Activated naive CD4-positive, alpha-beta T cell treated with anti-CD3 and anti-CD28 coated beads, Interleukin-2, amount 10 ng/mL, durations not matched to agents 7 days and 5 days (primary cell): ENCODE data around the gene ZNF827.
A peak's percentile ranks its signal among the peaks of the same experiment; 100 is the strongest.

ENCODE experiments used
- CTCF ChIA-PET: fragments of 350-600 bp; sonication (Branson Sonifier 250); formaldehyde crosslinking; loops from one replicate; lab custom pipeline; 2021; ENCODE audit warnings: antibody characterized with exemption; lab: Charles Lee
- DNase-seq: peaks from one replicate; pipeline ENCODE4 v3.0.0-alpha.2; 2020
- H3K27ac Mint-ChIP-seq: one replicate; pipeline ENCODE4 v1.8.0; 2021; ENCODE audit warnings: mild to moderate bottlenecking, moderate library complexity, mixed read lengths
- H3K27me3 Mint-ChIP-seq: one replicate; pipeline ENCODE4 v1.8.0; 2021; ENCODE audit warnings: mild to moderate bottlenecking, mixed read lengths
- H3K36me3 Mint-ChIP-seq: one replicate; pipeline ENCODE4 v1.8.0; 2021; ENCODE audit warnings: mixed read lengths
- H3K4me1 Mint-ChIP-seq: one replicate; pipeline ENCODE4 v1.8.0; 2021; ENCODE audit warnings: mixed read lengths
- H3K4me3 Mint-ChIP-seq: one replicate; pipeline ENCODE4 v1.8.0; 2021; ENCODE audit warnings: mild to moderate bottlenecking, moderate library complexity, mixed read lengths
- H3K9me3 Mint-ChIP-seq: one replicate; pipeline ENCODE4 v1.8.0; 2021; ENCODE audit warnings: mixed read lengths

The ZNF827 gene

GRCh38 chr4:145734031-145734430 lies 204.6 kb downstream of the ZNF827 start:
- peaks cover 44% of the 10 kb centered on the region for H3K27me3 Mint-ChIP-seq
- peak overlapping the region; percentile 70 for H3K4me3 Mint-ChIP-seq
- no peaks in the 10 kb centered on the region for H3K9me3 Mint-ChIP-seq
- CTCF ChIA-PET: interaction anchor here (1.3 kb wide), 1 partner anchor 117 kb away, joined by 4 read pairs; no protein-coding TSS in a partner anchor
- DNase-seq: no peak
- H3K27ac Mint-ChIP-seq: no peak overlapping the region
- H3K4me1 Mint-ChIP-seq: peaks cover 12% of the 10 kb centered on the region
- H3K36me3 Mint-ChIP-seq: no peaks in the 10 kb centered on the region

- Mint-ChIP-seq H3K27ac (no peak overlapping the region), H3K27me3 (peaks cover 47% of the 10 kb centered on the region), H3K4me1 (peaks cover 12% of the 10 kb centered on the region), H3K4me3 (peak overlapping the region; percentile 70), H3K9me3 (no peaks in the 10 kb centered on the region), H3K36me3 (no peaks in the 10 kb centered on the region)
- peak; percentile 89 for DNase-seq
- CTCF ChIA-PET: no interaction called here
These were observed 205.4 kb downstream of the ZNF827 start for GRCh38 chr4:145732895-145733880.

GRCh38 chr4:145732001-145732815 lies 206.4 kb downstream of the ZNF827 start:
- Mint-ChIP-seq H3K4me3 (peak overlapping the region; percentile 70), H3K4me1 (peaks cover 12% of the 10 kb centered on the region), H3K27ac (no peak overlapping the region), H3K27me3 (peaks cover 47% of the 10 kb centered on the region), H3K36me3 (no peaks in the 10 kb centered on the region), H3K9me3 (no peaks in the 10 kb centered on the region)
- no peak for DNase-seq
- CTCF ChIA-PET: no interaction called here

- Mint-ChIP-seq H3K4me3 (peak overlapping the region; percentile 26), H3K9me3 (no peaks in the 10 kb centered on the region), H3K4me1 (peaks cover 12% of the 10 kb centered on the region), H3K36me3 (no peaks in the 10 kb centered on the region), H3K27ac (no peak overlapping the region), H3K27me3 (peaks cover 40% of the 10 kb centered on the region)
- CTCF ChIA-PET: no interaction called here
- DNase-seq: no peak
These were observed 207.6 kb downstream of the ZNF827 start for GRCh38 chr4:145731028-145731427.

GRCh38 chr4:145730026-145730425 lies 208.6 kb downstream of the ZNF827 start:
- no peaks in the 10 kb centered on the region for H3K36me3 Mint-ChIP-seq
- DNase-seq: no peak
- CTCF ChIA-PET: no interaction called here
- H3K27me3 Mint-ChIP-seq: peaks cover 37% of the 10 kb centered on the region
- H3K9me3 Mint-ChIP-seq: no peaks in the 10 kb centered on the region
- no peak overlapping the region for H3K4me3 Mint-ChIP-seq
- H3K4me1 Mint-ChIP-seq: peaks cover 12% of the 10 kb centered on the region
- H3K27ac Mint-ChIP-seq: no peak overlapping the region

- DNase-seq: no peak
- H3K4me1 Mint-ChIP-seq: peaks cover 11% of the 10 kb centered on the region
- no peaks in the 10 kb centered on the region for H3K9me3 Mint-ChIP-seq
- no peak overlapping the region for H3K27ac Mint-ChIP-seq
- no peak overlapping the region for H3K4me3 Mint-ChIP-seq
- H3K27me3 Mint-ChIP-seq: peaks cover 4% of the 10 kb centered on the region
- CTCF ChIA-PET: no interaction called here
- no peaks in the 10 kb centered on the region for H3K36me3 Mint-ChIP-seq
These were observed 215.3 kb downstream of the ZNF827 start for GRCh38 chr4:145723336-145723735.

GRCh38 chr4:145722561-145722960 lies 216.1 kb downstream of the ZNF827 start:
- CTCF ChIA-PET: no interaction called here
- no peaks in the 10 kb centered on the region for H3K36me3 Mint-ChIP-seq
- H3K4me1 Mint-ChIP-seq: peaks cover 11% of the 10 kb centered on the region
- peaks cover 4% of the 10 kb centered on the region for H3K27me3 Mint-ChIP-seq
- H3K27ac Mint-ChIP-seq: no peak overlapping the region
- DNase-seq: no peak
- H3K9me3 Mint-ChIP-seq: no peaks in the 10 kb centered on the region
- no peak overlapping the region for H3K4me3 Mint-ChIP-seq

GRCh38 chr4:145720656-145721055 lies 218.0 kb downstream of the ZNF827 start:
- CTCF ChIA-PET: no interaction called here
- no peaks in the 10 kb centered on the region for H3K36me3 Mint-ChIP-seq
- peaks cover 4% of the 10 kb centered on the region for H3K27me3 Mint-ChIP-seq
- no peak overlapping the region for H3K4me3 Mint-ChIP-seq
- no peak for DNase-seq
- H3K9me3 Mint-ChIP-seq: no peaks in the 10 kb centered on the region
- no peak overlapping the region for H3K27ac Mint-ChIP-seq
- H3K4me1 Mint-ChIP-seq: peaks cover 11% of the 10 kb centered on the region

GRCh38 chr4:145719752-145720624 lies 218.6 kb downstream of the ZNF827 start:
- Mint-ChIP-seq H3K36me3 (no peaks in the 10 kb centered on the region), H3K4me3 (no peak overlapping the region)
- CTCF ChIA-PET: no interaction called here

GRCh38 chr4:145716661-145717200 lies 221.9 kb downstream of the ZNF827 start:
- no peaks in the 10 kb centered on the region for H3K36me3 Mint-ChIP-seq
- CTCF ChIA-PET: no interaction called here

More at GRCh38 chr4:145719752-145720624, 218.6 kb downstream of the ZNF827 start:
- H3K4me1 Mint-ChIP-seq: peaks cover 11% of the 10 kb centered on the region
- H3K9me3 Mint-ChIP-seq: no peaks in the 10 kb centered on the region
- H3K27me3 Mint-ChIP-seq: peaks cover 8% of the 10 kb centered on the region
- DNase-seq: peak; percentile 32
- H3K27ac Mint-ChIP-seq: no peak overlapping the region

GRCh38 chr4:145716200-145716599 lies 222.4 kb downstream of the ZNF827 start:
- Mint-ChIP-seq H3K27ac (no peak overlapping the region), H3K27me3 (peaks cover 6% of the 10 kb centered on the region)

More at GRCh38 chr4:145716661-145717200, 221.9 kb downstream of the ZNF827 start:
- Mint-ChIP-seq H3K27me3 (peaks cover 6% of the 10 kb centered on the region), H3K27ac (no peak overlapping the region), H3K9me3 (peaks cover 6% of the 10 kb centered on the region), H3K4me1 (peaks cover 11% of the 10 kb centered on the region), H3K4me3 (no peak overlapping the region)
- DNase-seq: no peak

GRCh38 chr4:145709843-145710242 lies 228.8 kb downstream of the ZNF827 start:
- peaks cover 4% of the 10 kb centered on the region for H3K36me3 Mint-ChIP-seq
- CTCF ChIA-PET: no interaction called here
- H3K27ac Mint-ChIP-seq: no peak overlapping the region
- H3K4me3 Mint-ChIP-seq: no peak overlapping the region
- H3K27me3 Mint-ChIP-seq: peaks cover 2% of the 10 kb centered on the region
- peaks cover 11% of the 10 kb centered on the region for H3K9me3 Mint-ChIP-seq
- no peaks in the 10 kb centered on the region for H3K4me1 Mint-ChIP-seq
- DNase-seq: no peak

More at GRCh38 chr4:145716200-145716599, 222.4 kb downstream of the ZNF827 start:
- CTCF ChIA-PET: no interaction called here
- H3K4me3 Mint-ChIP-seq: no peak overlapping the region
- no peak for DNase-seq
- H3K36me3 Mint-ChIP-seq: peaks cover 3% of the 10 kb centered on the region
- H3K9me3 Mint-ChIP-seq: peaks cover 9% of the 10 kb centered on the region
- peaks cover 11% of the 10 kb centered on the region for H3K4me1 Mint-ChIP-seq

GRCh38 chr4:145709336-145709735 lies 229.3 kb downstream of the ZNF827 start:
- CTCF ChIA-PET: no interaction called here
- Mint-ChIP-seq H3K36me3 (peaks cover 4% of the 10 kb centered on the region), H3K4me1 (no peaks in the 10 kb centered on the region), H3K9me3 (peaks cover 11% of the 10 kb centered on the region), H3K4me3 (no peak overlapping the region), H3K27ac (no peak overlapping the region), H3K27me3 (no peaks in the 10 kb centered on the region)
- no peak for DNase-seq
